K562 (cell line): ENCODE measurements around the gene OR2T11. TPM values are rescaled to one million over a fixed set of nuclear protein-coding genes. Genes with fewer than 3 reads are reported as not detected.
"Not testable (repeated sequence)": the region's sequence is repeated elsewhere in the genome, so short reads cannot be mapped to it uniquely, and the experiment has no call there.

ENCODE experiments used
- ATAC-seq: fragments of 200-7000 bp; cut with Tn5 transposase; 3 replicates; pipeline ENCODE4 v1.9.1; 2020; ENCODE audit warnings: moderate library complexity
- BruUV-seq: library from RNA; stranded (reverse); fragments of 400-500 nt; replicated peaks from 2 replicates; lab custom pipeline; 2021; lab: Mats Ljungman, UMichigan
- CTCF ChIA-PET: fragments of 300-600 bp; formaldehyde crosslinking; extraction: SDS; loops from one replicate; lab custom pipeline; 2021; ENCODE audit warnings: low intra/inter-chr PET ratio; lab: Yijun Ruan, JAX
- POLR2A ChIA-PET: fragments of 300-600, 350-650 bp; sonication (Branson Sonifier 250); formaldehyde crosslinking; extraction: SDS; loops from one replicate; lab custom pipeline; 2021; ENCODE audit warnings: antibody characterized with exemption, inconsistent platforms; lab: Yijun Ruan, JAX
- DNase-seq, 4 experiments: peaks; one replicate each; pipeline versions ENCODE4 v3.0.0 to v3.0.0-alpha.2; 2011 to 2018; ENCODE audit warnings: low spot score in 3 of 4, mixed read lengths in 3 of 4; ENCODE audit errors: extremely low read depth in 1 of 4
- FAIRE-seq: peaks from 2 replicates; lab custom pipeline; 2011; peaks lifted over from hg19 to GRCh38; lab: Jason Lieb, UNC
- H2AFZ ChIP-seq: 2 replicates; pipeline ENCODE4 v1.6.0; 2011; ENCODE audit warnings: low read depth, low read length, control low read depth, inconsistent platforms
- H3K27ac ChIP-seq: fragments of 200-600 bp; 3 replicates; pipeline ENCODE4 v1.8.0; 2011; ENCODE audit warnings: low read depth, mild to moderate bottlenecking, control low read depth, inconsistent platforms, low read length, moderate library complexity, mixed read lengths; ENCODE audit errors: extremely low read depth
- H3K27me3 ChIP-seq, 2 experiments: fragments of 300-600 bp in 1 of 2; 2 replicates in 1 of 2; 3 replicates in 1 of 2; pipeline versions ENCODE4 v1.6.0 to v1.8.0; 2011; ENCODE audit warnings: inconsistent platforms in 2 of 2, low read length in 2 of 2, mild to moderate bottlenecking in 1 of 2, mixed read lengths in 1 of 2, moderate library complexity in 1 of 2; ENCODE audit not compliant: control insufficient read depth in 2 of 2, insufficient read depth in 2 of 2
- H3K36me3 ChIP-seq: fragments of 300-600 bp; 3 replicates; pipeline ENCODE4 v1.8.0; 2011; ENCODE audit warnings: mild to moderate bottlenecking, low read length, inconsistent platforms; ENCODE audit not compliant: control insufficient read depth, insufficient read depth
- H3K4me1 ChIP-seq, 2 experiments: fragments of 200-600 bp in 1 of 2; replicated peaks in 1 of 2; 2 replicates in 1 of 2; 3 replicates in 1 of 2; pipeline versions ENCODE4 v1.5.1 to v1.8.0; 2011; ENCODE audit warnings: inconsistent platforms in 2 of 2, low read length in 2 of 2, mild to moderate bottlenecking in 1 of 2, mixed read lengths in 1 of 2, moderate library complexity in 1 of 2; ENCODE audit not compliant: control insufficient read depth in 2 of 2, insufficient read depth in 2 of 2
- H3K4me2 ChIP-seq: 2 replicates; pipeline ENCODE4 v1.6.1; 2011; ENCODE audit warnings: low read length, control low read depth, inconsistent platforms, mixed read lengths; ENCODE audit not compliant: insufficient read depth
- H3K4me3 ChIP-seq: fragments of 200-600 bp; sonication (generic), shearing (Covaris generic); 2 replicates; pipeline ENCODE4 v1.5.1; 2016; ENCODE audit warnings: control low read depth, inconsistent platforms
- H3K79me2 ChIP-seq: fragments of 200-600 bp; 3 replicates; pipeline ENCODE4 v1.8.0; 2011; ENCODE audit warnings: low read length, inconsistent platforms; ENCODE audit not compliant: control insufficient read depth, insufficient read depth
- H3K9ac ChIP-seq, 2 experiments: 2 replicates each; pipeline versions ENCODE4 v1.6.0 to v1.6.1; 2011; ENCODE audit warnings: low read depth in 2 of 2, low read length in 2 of 2, control low read depth in 1 of 2, inconsistent platforms in 1 of 2, mild to moderate bottlenecking in 1 of 2, mixed read lengths in 1 of 2; ENCODE audit not compliant: insufficient read depth in 1 of 2
- H3K9me1 ChIP-seq: one replicate; pipeline ENCODE4 v1.6.0; 2011; ENCODE audit warnings: inconsistent platforms, mild to moderate bottlenecking, low read length, moderate library complexity; ENCODE audit not compliant: control insufficient read depth, insufficient read depth
- H3K9me3 ChIP-seq: replicated peaks from 2 replicates; pipeline ENCODE4 v1.5.1; 2011; ENCODE audit warnings: low read depth, low read length, inconsistent platforms; ENCODE audit not compliant: control insufficient read depth, insufficient read depth
- H4K20me1 ChIP-seq: replicated peaks from 2 replicates; pipeline ENCODE4 v1.6.1; 2011; ENCODE audit warnings: low read length, inconsistent platforms, mixed read lengths; ENCODE audit not compliant: control insufficient read depth, insufficient read depth
- WGBS: fragments of 100-300 bp; shearing (Covaris generic); methylation state at CpG from one replicate; pipeline ENCODE4 v1.1.6; 2016; ENCODE audit warnings: low coverage, mixed read lengths; ENCODE audit not compliant: insufficient coverage; ENCODE audit errors: missing lambda C conversion rate; 5-methylcytosine and 5-hydroxymethylcytosine counted together
- in situ Hi-C: fragments of 300-500 bp; cut with MboI; formaldehyde crosslinking; loops from 4 replicates; pipeline ENCODE4 v1.15.0; 2018; ENCODE audit warnings: inconsistent platforms, mixed read lengths
- intact Hi-C: fragments of 100-400 bp; cut with micrococcal nuclease; formaldehyde crosslinking; loops from 2 replicates; pipeline ENCODE4 v1.14.2; 2022
- polyA plus RNA-seq, 8 experiments: library from polyadenylated mRNA; depleted of rRNA in 4 of 8; stranded (reverse) in 5 of 8; unstranded in 3 of 8; fragments of >200 nt; fragmentation: Nextera tagmentation in 2 of 8; fragmentation: Illumina TruSeq in 1 of 8; extraction: Ambion mirVana in 2 of 8; extraction: Trizol in 1 of 8; gene quantifications; 2 replicates each; pipeline versions ENCODE4 v1.2.1 to v1.2.3, GENCODE V29; 2011 to 2014; ENCODE audit warnings: inconsistent platforms in 1 of 8, missing spikeins in 1 of 8
- total RNA-seq, 7 experiments: library from RNA; depleted of rRNA in 6 of 7; stranded (reverse); fragments of >200 nt in 6 of 7; fragmentation: Illumina TruSeq in 2 of 7; extraction: Trizol in 2 of 7; gene quantifications; 2 replicates each; pipeline versions ENCODE4 v1.2.1 to v1.2.3, GENCODE V29; 2011 to 2021; ENCODE audit warnings: low replicate concordance in 1 of 7

The OR2T11 gene
- total and polyA plus RNA-seq, 9 of the 15 experiments (the other 6 are each of a cell fraction or from before 2014, with no cell fraction given), result not detected

DNA sequence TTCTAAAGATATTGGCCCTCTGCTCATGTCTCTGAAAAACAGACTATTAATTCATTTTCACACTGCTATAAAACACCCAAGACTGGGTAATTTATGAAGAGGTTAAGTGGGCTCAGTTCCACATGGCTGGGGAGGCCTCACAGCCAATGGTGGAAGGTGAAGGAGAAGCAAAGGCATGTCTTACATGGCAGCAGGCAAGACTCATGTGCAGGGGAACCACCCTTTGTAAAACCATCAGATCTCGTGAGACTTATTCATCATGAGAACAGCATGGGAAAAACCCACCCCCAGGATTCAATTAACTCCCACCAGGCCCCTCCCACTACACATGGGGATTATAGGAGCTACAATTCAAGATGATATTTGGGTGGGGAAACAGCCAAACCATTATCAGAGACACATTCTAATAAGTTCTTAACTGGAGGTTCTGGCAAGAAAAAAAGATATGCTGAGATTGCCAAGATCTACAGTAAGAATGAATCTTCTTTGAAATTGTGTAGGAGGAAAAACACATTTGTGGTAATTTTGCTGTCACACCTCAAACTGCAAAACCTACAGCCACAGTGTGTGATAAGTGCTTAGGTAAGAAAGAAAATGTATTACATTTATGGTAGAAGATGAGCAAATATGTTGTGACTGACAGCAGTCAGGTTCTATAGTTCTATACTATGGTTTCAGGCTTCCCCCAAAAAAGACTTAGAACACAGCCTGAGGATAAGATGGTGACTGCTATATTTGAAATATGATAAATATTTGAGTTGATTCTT, 14.1 kb upstream of the OR2T11 start:
- not testable (repeated sequence) for ATAC-seq, BruUV-seq, FAIRE-seq

DNA sequence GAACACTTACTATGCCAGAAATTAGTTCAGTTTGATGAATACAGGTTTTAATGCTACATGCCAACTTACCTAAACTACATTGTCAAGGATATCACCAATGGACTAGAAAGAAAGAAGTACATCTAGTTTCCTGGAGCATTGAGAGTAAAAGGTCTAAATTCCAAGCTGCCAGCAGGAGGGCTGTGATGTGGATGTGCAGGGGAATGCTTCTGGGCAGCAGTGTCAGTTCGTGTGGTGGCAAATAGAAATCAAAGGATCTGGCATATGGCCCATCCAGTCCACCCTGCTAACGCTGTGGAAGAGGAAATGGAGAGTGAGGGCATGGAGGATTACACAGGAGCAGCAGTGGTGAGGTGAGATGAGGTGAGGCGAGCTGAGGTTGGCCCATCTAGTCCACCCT, 10.3 kb upstream of the OR2T11 start, which contains the start of gene OR2T35:
Gene OR2T35 (minus strand): TSS at position 101 of the 400 bp plus-strand sequence. CDS start 6,020 bp downstream, outside the sequence.
- DNase-seq, H3K4me3 ChIP-seq, H3K27me3 ChIP-seq, H3K4me1 ChIP-seq, CTCF ChIA-PET, intact Hi-C loops, H2AFZ ChIP-seq, H3K36me3 ChIP-seq, FAIRE-seq, H3K4me2 ChIP-seq, H3K9ac ChIP-seq, H3K9me3 ChIP-seq, ATAC-seq, H3K9me1 ChIP-seq, H4K20me1 ChIP-seq, H3K79me2 ChIP-seq, POLR2A ChIA-PET, BruUV-seq, H3K27ac ChIP-seq: not testable (repeated sequence)
- WGBS, result 0% methylated on average over 2 of the region's 3 CpGs
- in situ Hi-C loops, result loop anchor here (5.0 kb wide), 1 partner anchor 203 kb away; no protein-coding TSS in a partner anchor

More for the DNA sequence above, 14.1 kb upstream of the OR2T11 start:
- H4K20me1 ChIP-seq, H3K27me3 ChIP-seq, H3K9ac ChIP-seq, intact Hi-C loops, H3K9me3 ChIP-seq, H3K36me3 ChIP-seq, H3K27ac ChIP-seq, H3K4me3 ChIP-seq, H3K9me1 ChIP-seq, CTCF ChIA-PET, H3K4me2 ChIP-seq, H2AFZ ChIP-seq, H3K4me1 ChIP-seq, DNase-seq, H3K79me2 ChIP-seq, POLR2A ChIA-PET: not testable (repeated sequence)
- WGBS, result no CpG with 5 or more reads among the region's 1 CpG
- in situ Hi-C loops, result loop anchor here (5.0 kb wide), 1 partner anchor 207 kb away; no protein-coding TSS in a partner anchor

DNA sequence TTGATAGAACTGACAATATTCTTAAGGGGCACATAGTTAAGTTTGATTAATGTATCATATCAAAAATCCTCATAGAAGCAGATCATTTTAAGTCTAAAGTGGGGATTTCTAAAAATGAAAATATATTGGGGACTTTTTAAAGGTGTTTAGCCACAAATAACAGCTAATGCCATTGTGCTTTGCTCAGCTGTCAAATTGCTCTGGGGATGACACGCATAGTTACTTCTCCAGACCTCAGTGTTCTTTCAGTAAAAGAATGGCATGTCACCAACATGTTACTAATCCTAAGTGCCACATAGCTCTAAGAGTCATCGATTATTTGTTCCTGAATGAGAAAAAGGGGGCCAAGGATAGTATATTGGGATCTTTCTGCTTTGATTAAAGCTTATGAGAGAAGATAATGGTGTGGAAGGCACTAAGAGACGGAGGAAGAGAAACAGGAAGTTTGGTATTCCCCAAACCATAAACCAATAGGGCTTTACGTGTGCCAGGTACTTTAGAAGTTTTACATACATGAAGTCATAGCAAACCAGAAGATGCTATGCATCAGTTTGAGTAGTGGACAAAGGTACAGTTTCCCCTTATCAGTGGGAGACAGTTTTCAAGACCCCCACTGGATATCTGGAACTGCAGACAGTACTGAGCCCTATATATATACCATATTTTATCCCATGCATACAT, 8.2 kb upstream of the OR2T11 start:
- H3K9ac ChIP-seq, H3K27me3 ChIP-seq, H4K20me1 ChIP-seq, H3K9me1 ChIP-seq, H2AFZ ChIP-seq, CTCF ChIA-PET, H3K27ac ChIP-seq, H3K4me1 ChIP-seq, H3K4me3 ChIP-seq, H3K4me2 ChIP-seq, in situ Hi-C loops, DNase-seq, BruUV-seq, ATAC-seq, H3K36me3 ChIP-seq, FAIRE-seq, POLR2A ChIA-PET, intact Hi-C loops, H3K9me3 ChIP-seq, H3K79me2 ChIP-seq: not testable (repeated sequence)
- WGBS, result no CpG with 5 or more reads among the region's 4 CpGs
